NCI-H1417 (cell line): ENCODE measurements around the gene SBF2.

Source experiments
- DNase-seq, 3 experiments: peaks; one replicate each; lab custom pipeline; 2025; lab: John Stamatoyannopoulos, UW

SBF2 gene

GRCh38 chr11:10317776-10318526, 23.9 kb upstream of the SBF2 start:
- DNase-seq = peak in 1 of 3 experiments; percentile 36

DNA sequence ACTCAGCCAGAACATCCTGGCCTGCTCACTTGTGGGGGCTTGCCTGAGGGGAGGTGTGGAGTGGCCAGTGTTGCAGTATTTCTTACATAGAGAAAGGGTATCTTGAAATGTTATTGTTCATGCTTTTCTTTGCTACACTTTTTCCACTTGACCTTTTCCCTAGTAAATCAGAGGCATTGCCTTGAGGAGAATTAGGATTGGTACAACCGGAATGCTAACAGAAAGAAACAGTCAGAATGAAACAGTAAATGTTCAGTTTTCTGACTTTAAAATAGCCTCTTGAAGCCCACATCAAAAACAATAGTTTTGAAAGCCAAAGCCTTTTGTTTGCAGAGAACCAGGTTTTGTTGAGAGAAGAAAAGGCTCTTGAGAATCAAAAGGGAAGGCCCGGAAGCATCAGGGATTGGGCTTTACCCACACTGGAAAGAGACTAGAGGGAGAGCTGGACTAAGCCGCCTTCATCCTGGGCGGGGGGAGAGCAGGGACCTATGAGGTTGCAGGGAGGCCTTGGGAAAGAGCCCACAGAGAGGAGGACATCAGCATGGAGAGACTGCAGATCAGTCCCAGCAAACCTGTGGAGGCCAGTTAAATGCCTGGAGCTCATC, 23.2 kb upstream of the SBF2 start:
- DNase-seq = peak in 2 of 3 experiments; percentile 13 to 32

- DNase-seq = no peak
Measured at GRCh38 chr11:10315083-10315482, 21.1 kb upstream of the SBF2 start.

GRCh38 chr11:10314199-10315072, 20.4 kb upstream of the SBF2 start:
- DNase-seq = peak in 1 of 3 experiments; percentile 31

DNA sequence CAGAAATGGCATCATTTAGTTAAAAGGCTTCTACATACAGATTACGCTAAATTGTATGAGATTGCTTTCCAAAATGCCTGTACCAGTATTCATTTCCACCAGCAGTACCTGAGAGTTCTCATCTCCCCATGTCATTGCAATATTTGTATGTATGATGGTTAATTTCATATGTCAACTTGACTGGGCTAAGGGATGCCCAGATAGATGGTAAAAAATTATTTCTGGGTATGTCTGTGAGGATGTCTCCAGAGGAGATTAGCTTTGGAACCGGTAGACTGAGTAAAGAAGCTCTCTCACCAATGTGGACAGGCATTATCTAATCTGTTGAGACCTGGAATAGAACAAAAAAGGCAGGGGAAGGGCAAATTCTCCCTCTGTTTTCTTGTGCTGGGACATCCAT, 17.8 kb upstream of the SBF2 start:
- no peak for DNase-seq

GRCh38 chr11:10310301-10310841, 16.4 kb upstream of the SBF2 start:
- DNase-seq = no peak

- DNase-seq = no peak
Measured at GRCh38 chr11:10309163-10310093, 15.4 kb upstream of the SBF2 start.

GRCh38 chr11:10308201-10308954, 14.4 kb upstream of the SBF2 start:
- DNase-seq = no peak

GRCh38 chr11:10307400-10308200, 13.6 kb upstream of the SBF2 start:
- peak; percentile 62 to 85 (median 79) for DNase-seq

DNA sequence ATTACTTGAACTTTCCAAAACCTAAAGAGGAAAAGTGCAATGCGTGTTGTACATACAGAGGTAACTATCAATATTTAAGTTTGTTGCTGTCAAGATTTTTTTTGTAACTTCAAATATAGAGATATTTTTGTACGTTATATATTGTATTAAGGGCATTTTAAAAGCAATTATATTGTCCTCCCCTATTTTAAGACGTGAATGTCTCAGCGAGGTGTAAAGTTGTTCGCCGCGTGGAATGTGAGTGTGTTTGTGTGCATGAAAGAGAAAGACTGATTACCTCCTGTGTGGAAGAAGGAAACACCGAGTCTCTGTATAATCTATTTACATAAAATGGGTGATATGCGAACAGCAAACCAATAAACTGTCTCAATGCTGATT, 13.0 kb upstream of the SBF2 start:
- DNase-seq = peak in 1 of 3 experiments; percentile 29

- peak in 2 of 3 experiments; percentile 51 to 54 for DNase-seq
Measured at GRCh38 chr11:10305964-10306918, 12.2 kb upstream of the SBF2 start.

GRCh38 chr11:10305262-10305963, 11.4 kb upstream of the SBF2 start:
- peak; percentile 16 to 82 (median 72) for DNase-seq

- DNase-seq = peak in 2 of 3 experiments; percentile 65 to 67
Measured at GRCh38 chr11:10304495-10305261, 10.7 kb upstream of the SBF2 start, which contains the start of gene ADM. Gene ADM (plus strand): TSS chr11:10305073. CDS start chr11:10305701, 628 bp downstream.

DNA sequence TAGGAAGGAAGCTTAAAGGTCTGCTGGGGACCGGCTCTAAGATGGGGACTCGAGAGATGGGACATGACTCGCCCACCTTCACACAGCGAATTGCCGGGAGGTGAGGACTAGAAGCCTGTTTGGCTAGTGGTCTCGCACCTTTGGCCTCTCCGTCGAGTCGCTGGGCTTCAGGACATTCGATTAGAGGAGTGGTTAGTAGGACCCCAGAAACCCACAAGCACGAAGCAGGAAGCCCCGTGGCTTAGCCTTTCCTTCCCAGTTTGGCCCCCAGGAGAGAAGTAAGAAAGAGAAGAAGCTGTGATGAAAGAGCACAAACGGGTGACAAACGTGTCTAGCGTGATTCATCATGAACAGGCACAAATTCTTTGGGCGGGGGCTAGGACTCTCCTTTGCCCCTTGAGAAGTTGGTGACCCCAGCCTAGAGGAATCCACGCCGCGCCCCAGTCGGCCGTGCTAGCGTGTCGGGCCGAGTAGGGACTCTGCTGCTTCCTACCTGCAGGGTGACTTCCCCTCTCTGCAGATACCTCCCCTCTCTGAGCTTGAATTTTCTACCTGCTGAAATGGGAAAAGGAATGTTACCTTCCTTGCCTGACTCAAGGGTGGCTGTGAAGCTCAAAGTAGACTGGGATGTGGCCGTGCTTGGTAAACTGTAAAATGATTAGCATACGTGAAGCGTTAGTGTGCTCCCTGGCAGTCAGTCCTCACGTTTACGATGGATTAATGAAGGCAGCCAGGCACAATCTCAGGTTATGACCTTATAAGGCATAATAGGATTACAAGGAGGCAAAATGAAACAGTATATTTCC, 9.7 kb upstream of the SBF2 start:
- peak; percentile 28 to 67 (median 61) for DNase-seq

DNA sequence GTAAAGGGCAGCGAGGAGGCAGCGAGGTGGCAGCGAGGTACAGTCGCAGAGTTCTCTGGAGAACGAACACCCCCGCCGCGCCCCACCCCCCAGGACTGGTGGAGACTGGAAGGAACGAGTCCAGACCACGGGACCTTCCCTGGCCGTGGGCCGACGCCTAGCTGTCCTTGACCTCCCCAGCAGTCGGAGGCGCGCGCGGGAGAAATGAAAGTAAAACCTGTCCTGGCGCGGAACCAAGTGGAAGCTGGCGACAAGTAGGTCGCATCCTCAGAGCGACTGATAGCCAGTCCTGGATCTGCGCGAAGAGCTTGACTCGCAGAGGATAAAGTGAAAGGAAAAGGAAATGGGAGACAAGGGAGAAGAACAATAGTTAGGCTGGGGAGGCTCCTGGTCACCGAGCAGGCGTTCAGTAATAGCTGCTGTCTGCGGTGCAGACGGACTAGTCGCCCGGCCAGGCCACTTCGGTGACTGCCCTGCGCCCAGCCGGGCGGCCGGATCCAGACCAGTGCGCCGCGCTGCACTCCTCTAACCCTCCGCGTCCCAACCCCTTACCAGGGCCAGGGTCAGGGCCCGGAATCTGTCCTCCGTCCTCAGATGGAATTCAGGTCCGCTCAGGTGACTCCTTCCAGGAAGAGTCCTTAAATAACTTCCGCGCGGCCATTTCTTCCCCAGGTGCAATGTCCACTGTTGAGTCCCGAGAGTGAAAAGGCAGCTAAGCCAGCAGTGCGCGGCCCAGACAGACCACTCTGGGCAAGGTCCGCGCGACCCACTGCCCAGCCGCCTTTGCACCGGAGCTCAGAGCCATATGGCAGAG, 8.9 kb upstream of the SBF2 start:
- peak; percentile 61 to 80 (median 78) for DNase-seq
